K562 (cell line): ENCODE measurements around the gene NCBP2. TPM values are rescaled to one million over a fixed set of nuclear protein-coding genes. Genes with fewer than 3 reads are reported as not detected.

ENCODE experiments used
- ATF3 ChIP-seq, 2 experiments: fragments of 450-650 bp in 1 of 2; sonication (generic) in 1 of 2; formaldehyde crosslinking in 1 of 2; IDR thresholded peaks in 1 of 2; conservative IDR thresholded peaks in 1 of 2; 2 replicates each; pipeline versions ENCODE4 v1.6.1 to v1.8.1; 2016 to 2023; ENCODE audit warnings: mild to moderate bottlenecking in 2 of 2, moderate library complexity in 2 of 2, inconsistent platforms in 1 of 2, missing genetic modification reagents in 1 of 2
- DNMT1 ChIP-seq: fragments of 450-650 bp; IDR thresholded peaks from 2 replicates; pipeline ENCODE4 v1.6.1; 2016; ENCODE audit warnings: antibody characterized with exemption, mild to moderate bottlenecking
- EZH2 ChIP-seq: IDR thresholded peaks from 2 replicates; pipeline ENCODE4 v1.6.1; 2012; ENCODE audit warnings: low read depth, mild to moderate bottlenecking, inconsistent platforms, low read length, borderline replicate concordance
- HDAC2 ChIP-seq: fragments of 450-650 bp; IDR thresholded peaks from 2 replicates; pipeline ENCODE4 v1.6.1; 2016; ENCODE audit warnings: mild to moderate bottlenecking
- HLTF ChIP-seq: fragments of 450-650 bp; IDR thresholded peaks from 2 replicates; pipeline ENCODE4 v1.6.1; 2016
- JUN ChIP-seq, 2 experiments: sonication (generic) in 1 of 2; formaldehyde crosslinking in 1 of 2; IDR thresholded peaks; 2 replicates each; pipeline versions ENCODE4 v1.6.1 to v1.8.0; 2012 to 2022; ENCODE audit warnings: borderline replicate concordance in 2 of 2, mild to moderate bottlenecking in 2 of 2, improper control_type of control experiment in 1 of 2, low read depth in 1 of 2, low read length in 1 of 2, missing genetic modification reagents in 1 of 2
- MAFF ChIP-seq: IDR thresholded peaks from 2 replicates; pipeline ENCODE4 v1.6.1; 2012; ENCODE audit warnings: low read length, improper control_type of control experiment
- MIER1 ChIP-seq: fragments of 450-650 bp; IDR thresholded peaks from 2 replicates; pipeline ENCODE4 v1.6.1; 2016; ENCODE audit warnings: antibody characterized with exemption, mild to moderate bottlenecking, low read depth
- NCOA2 ChIP-seq, 2 experiments: fragments of 450-650 bp; IDR thresholded peaks; 2 replicates each; pipeline ENCODE4 v1.6.1; 2018; ENCODE audit warnings: mild to moderate bottlenecking in 2 of 2, moderate library complexity in 1 of 2; ENCODE audit not compliant: partially characterized antibody in 2 of 2
- NFATC3 ChIP-seq: fragments of 450-650 bp; IDR thresholded peaks from 2 replicates; pipeline ENCODE4 v1.6.1; 2017; ENCODE audit warnings: mild to moderate bottlenecking
- PHF8 ChIP-seq: fragments of 200-600 bp; sonication (generic); IDR thresholded peaks from 2 replicates; pipeline ENCODE4 v1.6.1; 2012; ENCODE audit warnings: mixed run types, mild to moderate bottlenecking, inconsistent platforms, low read length, moderate library complexity, borderline replicate concordance
- PHTF2 ChIP-seq: fragments of 250-450 bp; sonication (Bioruptor Pico); IDR thresholded peaks from 2 replicates; pipeline ENCODE4 v1.5.0; 2021; ENCODE audit warnings: mild to moderate bottlenecking
- RBFOX2 ChIP-seq: fragments of 200-400 bp; formaldehyde crosslinking; IDR thresholded peaks from 2 replicates; pipeline ENCODE4 v1.6.1; 2017; ENCODE audit warnings: low read depth, mild to moderate bottlenecking, low read length, moderate library complexity
- SIN3A ChIP-seq, 2 experiments: fragments of 150-350 bp in 1 of 2; IDR thresholded peaks; 2 replicates each; pipeline ENCODE4 v1.6.1; 2011 to 2016; ENCODE audit warnings: borderline replicate concordance in 2 of 2, low read depth in 2 of 2, low read length in 2 of 2, mild to moderate bottlenecking in 2 of 2, moderate library complexity in 2 of 2; ENCODE audit not compliant: control insufficient read depth in 1 of 2
- SMARCB1 ChIP-seq: IDR thresholded peaks from 2 replicates; pipeline ENCODE4 v1.6.1; 2011; ENCODE audit warnings: improper control_type of control experiment, low read depth; ENCODE audit not compliant: insufficient read length
- SNAPC5 ChIP-seq: fragments of 250-450 bp; sonication (Bioruptor Pico); IDR thresholded peaks from 2 replicates; pipeline ENCODE4 v1.8.0; 2021; ENCODE audit warnings: moderate library complexity, mild to moderate bottlenecking, inconsistent platforms
- SRSF3 ChIP-seq: fragments of 200-400 bp; formaldehyde crosslinking; IDR thresholded peaks from 2 replicates; pipeline ENCODE4 v1.6.1; 2016; ENCODE audit warnings: mild to moderate bottlenecking, low read length, moderate library complexity; ENCODE audit not compliant: insufficient read depth
- ZNF12 ChIP-seq: sonication (generic); formaldehyde crosslinking; IDR thresholded peaks from 2 replicates; pipeline ENCODE4 v1.4.0; 2020; ENCODE audit warnings: mild to moderate bottlenecking, missing genetic modification reagents
- ZNF316 ChIP-seq: fragments of 450-650 bp; IDR thresholded peaks from 2 replicates; pipeline ENCODE4 v1.6.1; 2016
- ZNF780A ChIP-seq: fragments of 250-450 bp; sonication (Bioruptor Pico); IDR thresholded peaks from 2 replicates; pipeline ENCODE4 v1.5.0; 2021; ENCODE audit warnings: mild to moderate bottlenecking
- polyA plus RNA-seq, 8 experiments: library from polyadenylated mRNA; depleted of rRNA in 4 of 8; stranded (reverse) in 5 of 8; unstranded in 3 of 8; fragments of >200 nt; fragmentation: Nextera tagmentation in 2 of 8; fragmentation: Illumina TruSeq in 1 of 8; extraction: Ambion mirVana in 2 of 8; extraction: Trizol in 1 of 8; gene quantifications; 2 replicates each; pipeline versions ENCODE4 v1.2.1 to v1.2.3, GENCODE V29; 2011 to 2014; ENCODE audit warnings: inconsistent platforms in 1 of 8, missing spikeins in 1 of 8
- total RNA-seq, 7 experiments: library from RNA; depleted of rRNA in 6 of 7; stranded (reverse); fragments of >200 nt in 6 of 7; fragmentation: Illumina TruSeq in 2 of 7; extraction: Trizol in 2 of 7; gene quantifications; 2 replicates each; pipeline versions ENCODE4 v1.2.1 to v1.2.3, GENCODE V29; 2011 to 2021; ENCODE audit warnings: low replicate concordance in 1 of 7
- TF ChIP-seq, protein P1 (sequence below), 2 experiments: fragments of 250-450 bp in 1 of 2; fragments of 450-650 bp in 1 of 2; sonication (Bioruptor Pico) in 1 of 2; IDR thresholded peaks; 2 replicates each; pipeline versions ENCODE4 v1.6.1 to v1.8.0; 2016 to 2021; ENCODE audit warnings: mild to moderate bottlenecking in 2 of 2, moderate library complexity in 2 of 2, missing compliant biosample characterization in 1 of 2, missing genetic modification characterization in 1 of 2
- TF ChIP-seq, protein P2 (sequence below): sonication (generic); formaldehyde crosslinking; IDR thresholded peaks from 2 replicates; pipeline ENCODE4 v1.4.0; 2020; ENCODE audit warnings: mild to moderate bottlenecking, missing genetic modification reagents
- TF ChIP-seq, protein P3 (sequence below): sonication (generic); formaldehyde crosslinking; IDR thresholded peaks from 2 replicates; pipeline ENCODE4 v1.8.0; 2022; ENCODE audit warnings: mild to moderate bottlenecking, missing genetic modification reagents

NCBP2 gene
- total and polyA plus RNA-seq, 9 of the 15 experiments (the other 6 are each of a cell fraction or from before 2014, with no cell fraction given): 56.4 to 102 (median 82.3) TPM

DNA sequence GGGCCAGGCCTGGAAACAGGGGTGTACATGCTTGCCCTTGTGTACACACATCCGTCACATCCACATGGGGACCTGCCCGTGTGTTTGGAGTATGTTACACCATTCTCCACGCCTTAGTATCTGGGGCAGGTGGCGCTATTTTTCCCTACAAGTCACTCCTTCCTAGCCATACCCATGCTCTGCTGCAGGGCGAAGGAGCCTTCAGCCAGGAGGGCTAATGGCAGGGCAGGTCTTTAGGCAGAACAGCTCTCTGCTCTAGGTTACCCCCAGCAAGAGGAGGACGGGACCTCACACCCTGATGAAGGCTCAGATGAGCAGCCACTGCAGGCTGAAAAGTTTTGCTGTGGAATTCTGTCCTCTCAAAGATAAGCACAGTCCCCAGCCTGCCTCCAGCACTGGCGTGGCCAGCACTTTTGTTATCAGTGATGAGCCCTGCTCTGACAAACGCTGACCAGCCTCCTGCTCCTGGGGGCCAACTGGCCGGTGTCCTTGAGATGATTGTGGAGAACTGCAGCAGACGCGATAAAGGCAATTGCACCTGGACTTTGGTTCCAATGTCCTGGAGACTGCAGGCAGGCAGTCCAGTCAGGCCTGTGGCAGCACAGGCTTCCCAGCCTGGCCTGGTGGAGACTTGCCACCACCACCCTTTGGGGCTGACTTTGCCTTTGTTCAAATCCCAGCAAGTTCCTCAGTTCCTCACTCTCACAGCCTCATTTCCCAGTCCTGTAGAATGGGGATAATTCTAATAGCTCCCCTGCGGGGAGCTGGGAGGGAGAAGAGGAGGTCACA, 46.1 kb upstream of the NCBP2 start (continued):
- TF ChIP-seq, protein P1, sequence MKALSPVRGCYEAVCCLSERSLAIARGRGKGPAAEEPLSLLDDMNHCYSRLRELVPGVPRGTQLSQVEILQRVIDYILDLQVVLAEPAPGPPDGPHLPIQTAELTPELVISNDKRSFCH (CRISPR knock-in tag; IDR thresholded peaks at IDR 0.05): no peak
- TF ChIP-seq, protein P1 (tag; IDR thresholded peaks at IDR 0.05): peak; percentile 84
- TF ChIP-seq DNMT1 (no peak), SRSF3 (no peak), SIN3A (IDR thresholded peaks at IDR 0.05; ENCODE audit: borderline replicate concordance in 2 of 2, control insufficient read depth in 1 of 2, low read depth in 2 of 2, low read length in 2 of 2) (no peak), ZNF316 (no peak), NFATC3 (no peak), SNAPC5 (CRISPR knock-in tag) (no peak), MIER1 (no peak), ZNF780A (CRISPR knock-in tag) (no peak), SMARCB1 (peak; percentile 50), ATF3 (IDR thresholded peaks at IDR 0.05) (peak; percentile 44; the same call in 1 of the 2 replicates), ATF3 (CRISPR knock-in tag; conservative IDR thresholded peaks at IDR 0.05) (0 out of 2 replicates have a peak, but pooled peaks have one; percentile 28), RBFOX2 (0 out of 2 replicates have a peak, but pooled peaks have one; percentile 29), NCOA2 (IDR thresholded peaks at IDR 0.05; ENCODE audit: partially characterized antibody in 2 of 2) (no peak), EZH2 (no peak), JUN (IDR thresholded peaks at IDR 0.05; ENCODE audit: borderline replicate concordance, low read depth, low read length) (no peak), JUN (CRISPR knock-in tag; IDR thresholded peaks at IDR 0.05; ENCODE audit: borderline replicate concordance) (no peak), HDAC2 (peak; percentile 91; the same call in 1 of the 2 replicates), ZNF12 (CRISPR knock-in tag) (no peak), HLTF (peak; percentile 91), PHF8 (peak; percentile 34; the same call in 1 of the 2 replicates), PHTF2 (CRISPR knock-in tag) (no peak), MAFF (no peak)
- TF ChIP-seq, protein P2, sequence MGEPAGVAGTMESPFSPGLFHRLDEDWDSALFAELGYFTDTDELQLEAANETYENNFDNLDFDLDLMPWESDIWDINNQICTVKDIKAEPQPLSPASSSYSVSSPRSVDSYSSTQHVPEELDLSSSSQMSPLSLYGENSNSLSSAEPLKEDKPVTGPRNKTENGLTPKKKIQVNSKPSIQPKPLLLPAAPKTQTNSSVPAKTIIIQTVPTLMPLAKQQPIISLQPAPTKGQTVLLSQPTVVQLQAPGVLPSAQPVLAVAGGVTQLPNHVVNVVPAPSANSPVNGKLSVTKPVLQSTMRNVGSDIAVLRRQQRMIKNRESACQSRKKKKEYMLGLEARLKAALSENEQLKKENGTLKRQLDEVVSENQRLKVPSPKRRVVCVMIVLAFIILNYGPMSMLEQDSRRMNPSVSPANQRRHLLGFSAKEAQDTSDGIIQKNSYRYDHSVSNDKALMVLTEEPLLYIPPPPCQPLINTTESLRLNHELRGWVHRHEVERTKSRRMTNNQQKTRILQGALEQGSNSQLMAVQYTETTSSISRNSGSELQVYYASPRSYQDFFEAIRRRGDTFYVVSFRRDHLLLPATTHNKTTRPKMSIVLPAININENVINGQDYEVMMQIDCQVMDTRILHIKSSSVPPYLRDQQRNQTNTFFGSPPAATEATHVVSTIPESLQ: no peak
- TF ChIP-seq, protein P3, sequence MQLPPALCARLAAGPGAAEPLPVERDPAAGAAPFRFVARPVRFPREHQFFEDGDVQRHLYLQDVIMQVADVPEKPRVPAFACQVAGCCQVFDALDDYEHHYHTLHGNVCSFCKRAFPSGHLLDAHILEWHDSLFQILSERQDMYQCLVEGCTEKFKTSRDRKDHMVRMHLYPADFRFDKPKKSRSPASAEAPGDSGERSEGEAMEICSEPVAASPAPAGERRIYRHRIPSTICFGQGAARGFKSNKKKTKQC (CRISPR knock-in tag): no peak
